Measurements from ENCODE around the gene ATG4A. TPM values are rescaled to one million over a fixed set of nuclear protein-coding genes. Genes with fewer than 3 reads are reported as not detected.

Gene ATG4A
- polyA plus RNA-seq, 1 of the 3 experiments (the other 2 are of a cell fraction): 4.1 TPM

DNA sequence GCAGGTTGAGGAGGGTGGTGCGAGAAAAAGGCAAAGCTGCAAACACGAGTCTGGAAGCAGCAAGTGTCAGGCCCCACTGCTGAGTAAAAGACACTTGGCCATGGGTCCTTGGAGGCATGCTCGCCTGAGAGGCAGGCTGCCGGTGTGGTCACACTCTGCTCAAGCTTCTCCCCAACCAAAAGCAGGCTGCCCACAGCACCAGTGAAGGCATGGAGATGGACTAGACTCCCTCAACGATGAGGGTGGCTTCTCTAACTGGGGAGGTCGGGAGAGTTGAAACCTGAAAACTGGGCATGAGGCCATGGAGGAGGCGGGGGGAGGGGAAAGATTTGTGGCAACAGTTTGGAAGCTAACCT lies 86.5 kb downstream of the ATG4A start:
- no peak for DNase-seq
- H4K20me1 ChIP-seq (ENCODE audit: insufficient read depth): no peaks in the 10 kb centered on the region
- ChIA-PET CTCF (interaction anchor here (1.4 to 2.3 kb wide), 3 partner anchors 12 to 46 kb away, joined by 4 to 5 read pairs (median 4); no protein-coding TSS in a partner anchor), POLR2A (no interaction called here)
- no peak overlapping the region for H3K4me2 ChIP-seq
- H3K4me3 ChIP-seq (ENCODE audit: low read depth in 2 of 2, low read length in 1 of 2): no peak overlapping the region
- no peak for TF ChIP-seq GATA2 (CRISPR knock-in tag; IDR thresholded peaks at IDR 0.05)
- TF ChIP-seq, protein P1, sequence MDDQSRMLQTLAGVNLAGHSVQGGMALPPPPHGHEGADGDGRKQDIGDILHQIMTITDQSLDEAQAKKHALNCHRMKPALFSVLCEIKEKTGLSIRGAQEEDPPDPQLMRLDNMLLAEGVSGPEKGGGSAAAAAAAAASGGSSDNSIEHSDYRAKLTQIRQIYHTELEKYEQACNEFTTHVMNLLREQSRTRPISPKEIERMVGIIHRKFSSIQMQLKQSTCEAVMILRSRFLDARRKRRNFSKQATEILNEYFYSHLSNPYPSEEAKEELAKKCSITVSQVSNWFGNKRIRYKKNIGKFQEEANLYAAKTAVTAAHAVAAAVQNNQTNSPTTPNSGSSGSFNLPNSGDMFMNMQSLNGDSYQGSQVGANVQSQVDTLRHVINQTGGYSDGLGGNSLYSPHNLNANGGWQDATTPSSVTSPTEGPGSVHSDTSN (IDR thresholded peaks at IDR 0.05): no peak
- no peak for TF ChIP-seq CHD2 (IDR thresholded peaks at IDR 0.05; ENCODE audit: low read length, partially characterized antibody)
- no peak for TF ChIP-seq SMC3 (IDR thresholded peaks at IDR 0.05; ENCODE audit: low read depth, low read length)
- no peak for TF ChIP-seq EZH2phosphoT487 (IDR thresholded peaks at IDR 0.05; ENCODE audit: borderline replicate concordance, low read depth)
- TF ChIP-seq, protein P2, sequence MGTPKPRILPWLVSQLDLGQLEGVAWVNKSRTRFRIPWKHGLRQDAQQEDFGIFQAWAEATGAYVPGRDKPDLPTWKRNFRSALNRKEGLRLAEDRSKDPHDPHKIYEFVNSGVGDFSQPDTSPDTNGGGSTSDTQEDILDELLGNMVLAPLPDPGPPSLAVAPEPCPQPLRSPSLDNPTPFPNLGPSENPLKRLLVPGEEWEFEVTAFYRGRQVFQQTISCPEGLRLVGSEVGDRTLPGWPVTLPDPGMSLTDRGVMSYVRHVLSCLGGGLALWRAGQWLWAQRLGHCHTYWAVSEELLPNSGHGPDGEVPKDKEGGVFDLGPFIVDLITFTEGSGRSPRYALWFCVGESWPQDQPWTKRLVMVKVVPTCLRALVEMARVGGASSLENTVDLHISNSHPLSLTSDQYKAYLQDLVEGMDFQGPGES (IDR thresholded peaks at IDR 0.05; ENCODE audit: low read depth, low read length): no peak
- TF ChIP-seq TCF12 (IDR thresholded peaks at IDR 0.05): no peak
- TF ChIP-seq YY1 (IDR thresholded peaks at IDR 0.05; ENCODE audit: low read depth): no peak
- TF ChIP-seq, protein P3, sequence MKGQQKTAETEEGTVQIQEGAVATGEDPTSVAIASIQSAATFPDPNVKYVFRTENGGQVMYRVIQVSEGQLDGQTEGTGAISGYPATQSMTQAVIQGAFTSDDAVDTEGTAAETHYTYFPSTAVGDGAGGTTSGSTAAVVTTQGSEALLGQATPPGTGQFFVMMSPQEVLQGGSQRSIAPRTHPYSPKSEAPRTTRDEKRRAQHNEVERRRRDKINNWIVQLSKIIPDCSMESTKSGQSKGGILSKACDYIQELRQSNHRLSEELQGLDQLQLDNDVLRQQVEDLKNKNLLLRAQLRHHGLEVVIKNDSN (IDR thresholded peaks at IDR 0.05; ENCODE audit: borderline replicate concordance, low read depth): no peak
- TF ChIP-seq, protein P4, sequence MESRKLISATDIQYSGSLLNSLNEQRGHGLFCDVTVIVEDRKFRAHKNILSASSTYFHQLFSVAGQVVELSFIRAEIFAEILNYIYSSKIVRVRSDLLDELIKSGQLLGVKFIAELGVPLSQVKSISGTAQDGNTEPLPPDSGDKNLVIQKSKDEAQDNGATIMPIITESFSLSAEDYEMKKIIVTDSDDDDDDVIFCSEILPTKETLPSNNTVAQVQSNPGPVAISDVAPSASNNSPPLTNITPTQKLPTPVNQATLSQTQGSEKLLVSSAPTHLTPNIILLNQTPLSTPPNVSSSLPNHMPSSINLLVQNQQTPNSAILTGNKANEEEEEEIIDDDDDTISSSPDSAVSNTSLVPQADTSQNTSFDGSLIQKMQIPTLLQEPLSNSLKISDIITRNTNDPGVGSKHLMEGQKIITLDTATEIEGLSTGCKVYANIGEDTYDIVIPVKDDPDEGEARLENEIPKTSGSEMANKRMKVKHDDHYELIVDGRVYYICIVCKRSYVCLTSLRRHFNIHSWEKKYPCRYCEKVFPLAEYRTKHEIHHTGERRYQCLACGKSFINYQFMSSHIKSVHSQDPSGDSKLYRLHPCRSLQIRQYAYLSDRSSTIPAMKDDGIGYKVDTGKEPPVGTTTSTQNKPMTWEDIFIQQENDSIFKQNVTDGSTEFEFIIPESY (IDR thresholded peaks at IDR 0.05; ENCODE audit: borderline replicate concordance, low read depth): no peak
- TF ChIP-seq, protein P5, sequence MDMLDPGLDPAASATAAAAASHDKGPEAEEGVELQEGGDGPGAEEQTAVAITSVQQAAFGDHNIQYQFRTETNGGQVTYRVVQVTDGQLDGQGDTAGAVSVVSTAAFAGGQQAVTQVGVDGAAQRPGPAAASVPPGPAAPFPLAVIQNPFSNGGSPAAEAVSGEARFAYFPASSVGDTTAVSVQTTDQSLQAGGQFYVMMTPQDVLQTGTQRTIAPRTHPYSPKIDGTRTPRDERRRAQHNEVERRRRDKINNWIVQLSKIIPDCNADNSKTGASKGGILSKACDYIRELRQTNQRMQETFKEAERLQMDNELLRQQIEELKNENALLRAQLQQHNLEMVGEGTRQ (IDR thresholded peaks at IDR 0.05; ENCODE audit: borderline replicate concordance, low read depth, low read length): no peak
- TF ChIP-seq, protein P6, sequence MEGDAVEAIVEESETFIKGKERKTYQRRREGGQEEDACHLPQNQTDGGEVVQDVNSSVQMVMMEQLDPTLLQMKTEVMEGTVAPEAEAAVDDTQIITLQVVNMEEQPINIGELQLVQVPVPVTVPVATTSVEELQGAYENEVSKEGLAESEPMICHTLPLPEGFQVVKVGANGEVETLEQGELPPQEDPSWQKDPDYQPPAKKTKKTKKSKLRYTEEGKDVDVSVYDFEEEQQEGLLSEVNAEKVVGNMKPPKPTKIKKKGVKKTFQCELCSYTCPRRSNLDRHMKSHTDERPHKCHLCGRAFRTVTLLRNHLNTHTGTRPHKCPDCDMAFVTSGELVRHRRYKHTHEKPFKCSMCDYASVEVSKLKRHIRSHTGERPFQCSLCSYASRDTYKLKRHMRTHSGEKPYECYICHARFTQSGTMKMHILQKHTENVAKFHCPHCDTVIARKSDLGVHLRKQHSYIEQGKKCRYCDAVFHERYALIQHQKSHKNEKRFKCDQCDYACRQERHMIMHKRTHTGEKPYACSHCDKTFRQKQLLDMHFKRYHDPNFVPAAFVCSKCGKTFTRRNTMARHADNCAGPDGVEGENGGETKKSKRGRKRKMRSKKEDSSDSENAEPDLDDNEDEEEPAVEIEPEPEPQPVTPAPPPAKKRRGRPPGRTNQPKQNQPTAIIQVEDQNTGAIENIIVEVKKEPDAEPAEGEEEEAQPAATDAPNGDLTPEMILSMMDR (IDR thresholded peaks at IDR 0.05): no peak
- no peak for TF ChIP-seq RFX5 (IDR thresholded peaks at IDR 0.05; ENCODE audit: low read length)
- no peak for TF ChIP-seq TAF1 (IDR thresholded peaks at IDR 0.05; ENCODE audit: borderline replicate concordance, low read depth, low read length)
- H3K9ac ChIP-seq: no peak overlapping the region
- H3K4me1 ChIP-seq (ENCODE audit: control insufficient read depth in 1 of 2, insufficient read depth in 2 of 2, low read depth in 1 of 2, low read length in 1 of 2): no peaks in the 10 kb centered on the region
- H3K27ac ChIP-seq (ENCODE audit: low read depth in 2 of 2, low read length in 1 of 2): no peak overlapping the region
- H3K36me3 ChIP-seq (replicated peaks in 1 of 2; ENCODE audit: control insufficient read depth in 1 of 2, insufficient read depth in 2 of 2, low read length in 1 of 2): no peaks in the 10 kb centered on the region
- H3K9me2 ChIP-seq: no peaks in the 10 kb centered on the region
- WGBS (ENCODE audit: low lambda C conversion rate): 31% methylated on average over 7 of the region's 7 CpGs
- no peaks in the 10 kb centered on the region for H3K79me2 ChIP-seq (ENCODE audit: insufficient read depth)
- peaks cover 8% of the 10 kb centered on the region; the same call in 1 of the 2 replicates for H3K27me3 ChIP-seq (ENCODE audit: insufficient read depth)
- H3F3A ChIP-seq (replicated peaks; ENCODE audit: insufficient read depth): no peaks in the 10 kb centered on the region
- no peaks in the 10 kb centered on the region for H3K9me3 ChIP-seq
- H2AFZ ChIP-seq (ENCODE audit: low read depth): no peak overlapping the region
